ENCODE data around the gene ARPC4.

ARPC4 gene

GRCh38 chr3:9792405-9793160 is at the start of gene ARPC4, which contains the start of gene TADA3:
ARPC4 (plus strand) TSS chr3:9793082; CDS start chr3:9793122, 40 bp downstream.
TADA3 (minus strand) TSS chr3:9792473; CDS start chr3:9791466, 1,007 bp downstream.
- DNase-seq: peak; percentile 96

- no peak for DNase-seq
Measured at GRCh38 chr3:9743548-9743947, 49.3 kb upstream of the ARPC4 start.

GRCh38 chr3:9744162-9744561 is 48.7 kb upstream of the ARPC4 start:
- DNase-seq: no peak

- no peak for DNase-seq
Measured at GRCh38 chr3:9745521-9745920, 47.4 kb upstream of the ARPC4 start.

GRCh38 chr3:9746330-9746729 is 46.6 kb upstream of the ARPC4 start:
- DNase-seq: no peak

- no peak for DNase-seq
Measured at GRCh38 chr3:9747267-9747666, 45.6 kb upstream of the ARPC4 start.

- DNase-seq: no peak
Measured at GRCh38 chr3:9748031-9748430, 44.9 kb upstream of the ARPC4 start.

- no peak for DNase-seq
Measured at GRCh38 chr3:9749296-9749644, 43.6 kb upstream of the ARPC4 start.

GRCh38 chr3:9749645-9750555 is 43.0 kb upstream of the ARPC4 start, which contains the start of gene OGG1:
OGG1 (plus strand) TSS chr3:9749952; CDS start chr3:9750287, 335 bp downstream.
- DNase-seq: peak; percentile 98

- DNase-seq: no peak
Measured at GRCh38 chr3:9750556-9751411, 42.1 kb upstream of the ARPC4 start.

GRCh38 chr3:9754678-9755077 is 38.2 kb upstream of the ARPC4 start:
- DNase-seq: no peak

- DNase-seq: no peak
Measured at GRCh38 chr3:9757427-9757826, 35.5 kb upstream of the ARPC4 start.

GRCh38 chr3:9760779-9761505 is 31.9 kb upstream of the ARPC4 start:
- DNase-seq: no peak

GRCh38 chr3:9761919-9762318 is 31.0 kb upstream of the ARPC4 start:
- DNase-seq: no peak

- DNase-seq: no peak
Measured at GRCh38 chr3:9762871-9763270, 30.0 kb upstream of the ARPC4 start.

GRCh38 chr3:9765865-9766264 is 27.0 kb upstream of the ARPC4 start:
- no peak for DNase-seq

- DNase-seq: no peak
Measured at GRCh38 chr3:9767418-9767817, 25.5 kb upstream of the ARPC4 start.

- DNase-seq: no peak
Measured at GRCh38 chr3:9768141-9768775, 24.6 kb upstream of the ARPC4 start.

- DNase-seq: no peak
Measured at GRCh38 chr3:9769012-9769411, 23.9 kb upstream of the ARPC4 start.

GRCh38 chr3:9769426-9770275 is 23.2 kb upstream of the ARPC4 start, which contains the start of gene CAMK1:
CAMK1 (minus strand) TSS chr3:9769947; CDS start chr3:9767749, 2,198 bp downstream.
- peak; percentile 91 for DNase-seq
